Uterus (tissue), 4 donors: Measurements from ENCODE around the gene FOXN4. TPM values are rescaled to one million over a fixed set of nuclear protein-coding genes. Genes with fewer than 3 reads are reported as not detected.

Source experiments
- DNase-seq, 2 donors: peaks; one replicate each; pipeline ENCODE4 v3.0.0-alpha.2; 2019 to 2020
- H3K27ac ChIP-seq, 2 donors: fragments of 200-600 bp; sonication (generic); 1 replicate in 1 of 2; 2 replicates in 1 of 2; pipeline ENCODE4 v1.5.1; 2016 to 2018
- H3K27me3 ChIP-seq, 2 donors: fragments of 200-600 bp; sonication (generic); one replicate each; pipeline ENCODE4 v1.5.1; 2018 to 2019; ENCODE audit warnings: control low read depth in 1 of 2
- H3K36me3 ChIP-seq, 2 donors: fragments of 200-600 bp; sonication (generic); one replicate each; pipeline ENCODE4 v1.5.1; 2019; ENCODE audit warnings: control low read depth in 1 of 2
- H3K4me1 ChIP-seq, 2 donors: fragments of 200-600 bp; sonication (generic); one replicate each; pipeline ENCODE4 v1.5.1; 2018 to 2019; ENCODE audit warnings: control low read depth in 1 of 2
- H3K4me3 ChIP-seq, 2 donors: fragments of 200-600 bp; sonication (generic); 1 replicate in 1 of 2; 2 replicates in 1 of 2; pipeline ENCODE4 v1.5.1; 2018 to 2019; ENCODE audit warnings: mild to moderate bottlenecking in 1 of 2
- H3K9me3 ChIP-seq, 2 donors: fragments of 200-600 bp; sonication (generic); one replicate each; pipeline ENCODE4 v1.5.1; 2019; ENCODE audit warnings: control low read depth in 1 of 2
- POLR2A ChIP-seq, 2 donors: fragments of 450-650 bp; IDR thresholded peaks; one replicate each; pipeline ENCODE4 v1.6.1; 2016; ENCODE audit warnings: antibody characterized with exemption in 2 of 2, mild to moderate bottlenecking in 1 of 2, moderate library complexity in 1 of 2
- intact Hi-C: fragments of 100-400 bp; cut with DNase I; formaldehyde crosslinking; loops from one replicate; pipeline ENCODE4 v1.15.1; 2023; ENCODE audit warnings: low total_unique reads
- total RNA-seq, 4 donors: library from RNA; depleted of rRNA in 3 of 4; stranded (reverse); fragments of >200 nt in 3 of 4; gene quantifications; one replicate each; pipeline versions ENCODE4 v1.1.0 to v1.2.4, GENCODE V29; 2014 to 2023
- TF ChIP-seq, protein P1 (sequence below), 4 experiments: fragments of 200-600 bp in 2 of 4; fragments of 450-650 bp in 2 of 4; sonication (generic) in 2 of 4; IDR thresholded peaks; one replicate each; pipeline ENCODE4 v1.5.1; 2016 to 2019; ENCODE audit warnings: antibody characterized with exemption in 4 of 4, mild to moderate bottlenecking in 2 of 4, moderate library complexity in 1 of 4
- donor health status: DM: yes; HTN: yes; CAD: no.

The FOXN4 gene
- total RNA-seq, 4 donors from 2014 or later, result not detected

DNA sequence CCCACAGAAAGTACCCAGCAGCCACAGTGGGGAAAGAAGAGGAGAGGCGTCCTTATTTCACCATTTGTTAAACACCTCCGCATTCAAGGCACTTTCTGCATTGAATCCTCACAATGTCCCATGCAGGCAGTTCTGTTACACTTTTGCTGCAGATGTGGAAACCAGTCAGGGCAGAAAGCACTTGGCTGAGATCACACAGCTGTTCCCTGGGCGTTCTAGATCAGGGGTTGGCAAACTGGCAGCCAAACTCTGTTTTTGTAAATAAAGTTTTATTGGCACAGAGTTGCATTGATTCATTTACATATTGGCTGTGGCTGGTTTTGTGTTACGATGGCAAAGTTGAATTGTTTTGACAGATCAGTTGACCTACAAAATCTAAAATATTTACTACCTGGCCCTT is 20.1 kb downstream of the FOXN4 start:
- Histone ChIP-seq H3K27ac (no peak overlapping the region), H3K4me1 (peaks cover 0 to 4% of the 10 kb centered on the region in 2 donors), H3K4me3 (no peak overlapping the region), H3K36me3 (no peaks in the 10 kb centered on the region), H3K9me3 (no peaks in the 10 kb centered on the region), H3K27me3 (no peaks in the 10 kb centered on the region)
- intact Hi-C loops, result no loop called here
- no peak for DNase-seq
- TF ChIP-seq, protein P1, sequence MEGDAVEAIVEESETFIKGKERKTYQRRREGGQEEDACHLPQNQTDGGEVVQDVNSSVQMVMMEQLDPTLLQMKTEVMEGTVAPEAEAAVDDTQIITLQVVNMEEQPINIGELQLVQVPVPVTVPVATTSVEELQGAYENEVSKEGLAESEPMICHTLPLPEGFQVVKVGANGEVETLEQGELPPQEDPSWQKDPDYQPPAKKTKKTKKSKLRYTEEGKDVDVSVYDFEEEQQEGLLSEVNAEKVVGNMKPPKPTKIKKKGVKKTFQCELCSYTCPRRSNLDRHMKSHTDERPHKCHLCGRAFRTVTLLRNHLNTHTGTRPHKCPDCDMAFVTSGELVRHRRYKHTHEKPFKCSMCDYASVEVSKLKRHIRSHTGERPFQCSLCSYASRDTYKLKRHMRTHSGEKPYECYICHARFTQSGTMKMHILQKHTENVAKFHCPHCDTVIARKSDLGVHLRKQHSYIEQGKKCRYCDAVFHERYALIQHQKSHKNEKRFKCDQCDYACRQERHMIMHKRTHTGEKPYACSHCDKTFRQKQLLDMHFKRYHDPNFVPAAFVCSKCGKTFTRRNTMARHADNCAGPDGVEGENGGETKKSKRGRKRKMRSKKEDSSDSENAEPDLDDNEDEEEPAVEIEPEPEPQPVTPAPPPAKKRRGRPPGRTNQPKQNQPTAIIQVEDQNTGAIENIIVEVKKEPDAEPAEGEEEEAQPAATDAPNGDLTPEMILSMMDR (IDR thresholded peaks at IDR 0.05), result no peak
- no peak for TF ChIP-seq POLR2A (IDR thresholded peaks at IDR 0.05)

DNA sequence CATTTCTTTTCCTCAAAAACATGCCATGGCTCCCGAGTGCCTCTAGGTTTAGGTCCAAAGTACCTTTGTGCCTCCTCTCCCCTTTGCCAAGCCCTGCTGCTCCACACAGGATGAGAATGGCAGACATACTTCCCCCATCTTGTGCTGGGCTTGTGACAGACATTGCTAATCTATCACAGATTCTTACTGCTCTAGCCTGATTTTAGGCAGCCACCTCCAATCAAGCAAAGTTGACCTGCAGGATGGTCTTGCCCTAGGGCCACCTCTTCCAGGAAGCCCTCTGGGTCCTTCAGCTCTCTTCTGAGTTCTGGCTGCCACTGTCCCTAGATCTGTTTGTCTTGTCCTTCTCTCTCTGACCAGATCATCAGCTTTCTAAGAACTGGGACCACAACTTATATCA is 20.5 kb downstream of the FOXN4 start:
- no peak for DNase-seq
- intact Hi-C loops, result no loop called here
- H3K4me1 ChIP-seq, result peaks cover 0 to 4% of the 10 kb centered on the region in 2 donors
- H3K36me3 ChIP-seq, result no peaks in the 10 kb centered on the region
- no peaks in the 10 kb centered on the region for H3K27me3 ChIP-seq
- TF ChIP-seq POLR2A (IDR thresholded peaks at IDR 0.05), result no peak
- TF ChIP-seq, protein P1 (IDR thresholded peaks at IDR 0.05), result no peak
- H3K9me3 ChIP-seq, result no peaks in the 10 kb centered on the region
- H3K4me3 ChIP-seq, result no peak overlapping the region
- H3K27ac ChIP-seq, result no peak overlapping the region

DNA sequence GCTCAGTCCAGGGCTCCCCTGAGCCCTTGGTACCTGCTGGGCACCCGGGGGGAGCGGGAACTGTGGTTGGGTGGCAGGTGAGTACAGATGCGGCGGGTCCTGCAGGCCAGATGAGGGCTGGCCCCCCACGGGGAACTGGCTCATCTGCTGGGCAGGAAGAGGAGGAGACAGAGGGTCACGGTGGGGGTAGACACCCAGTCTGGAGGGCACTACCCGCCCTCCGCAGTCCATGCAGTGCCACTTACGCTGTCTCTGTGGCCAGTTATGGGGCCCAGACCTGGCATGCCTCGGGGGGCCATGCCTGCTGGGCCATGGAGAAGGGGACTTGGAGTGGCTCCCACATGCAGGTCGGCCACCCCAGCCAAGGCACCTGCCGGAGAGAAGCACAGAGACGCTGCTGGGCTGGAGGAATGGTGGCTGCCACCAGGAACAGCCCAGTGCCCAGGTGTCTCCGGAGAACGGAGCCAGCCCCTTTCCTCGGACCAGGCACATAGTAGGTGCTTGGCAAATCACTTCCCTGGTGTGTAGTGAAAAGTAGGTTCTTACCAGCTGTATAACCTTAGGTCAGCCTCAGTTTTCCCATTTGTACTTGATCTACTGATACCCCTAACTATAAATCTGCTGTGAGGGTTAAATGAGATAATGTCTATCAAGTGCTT is 21.1 kb downstream of the FOXN4 start:
- H3K9me3 ChIP-seq, result no peaks in the 10 kb centered on the region
- no peak overlapping the region for H3K4me3 ChIP-seq
- H3K36me3 ChIP-seq, result no peaks in the 10 kb centered on the region
- DNase-seq, result no peak
- peaks cover 0 to 4% of the 10 kb centered on the region in 2 donors for H3K4me1 ChIP-seq
- intact Hi-C loops, result no loop called here
- TF ChIP-seq, protein P1 (IDR thresholded peaks at IDR 0.05), result no peak
- TF ChIP-seq POLR2A (IDR thresholded peaks at IDR 0.05), result no peak
- no peak overlapping the region for H3K27ac ChIP-seq
- H3K27me3 ChIP-seq, result no peaks in the 10 kb centered on the region

DNA sequence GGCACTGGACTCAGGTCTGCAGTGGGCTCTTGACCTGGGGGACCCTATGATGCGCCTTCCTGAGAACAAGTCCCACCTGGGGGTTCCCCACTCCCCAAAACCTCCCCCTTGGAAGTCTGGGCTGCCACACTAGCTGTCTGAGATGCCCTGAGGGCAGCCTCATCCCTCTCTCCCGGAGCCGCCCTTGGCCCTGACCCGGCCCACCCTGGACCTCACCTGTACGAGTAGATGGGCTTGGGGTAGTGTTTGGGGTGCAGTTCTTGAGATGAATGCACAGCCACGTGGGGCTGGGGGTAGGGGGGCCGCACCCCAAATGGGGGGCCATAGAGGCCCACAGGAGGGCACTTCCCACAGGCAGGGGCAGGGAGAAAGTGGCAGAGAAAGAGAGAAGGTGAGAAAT is 21.9 kb downstream of the FOXN4 start:
- Histone ChIP-seq H3K4me1 (peaks cover 0 to 4% of the 10 kb centered on the region in 2 donors), H3K4me3 (no peak overlapping the region), H3K9me3 (no peaks in the 10 kb centered on the region), H3K36me3 (no peaks in the 10 kb centered on the region), H3K27me3 (no peaks in the 10 kb centered on the region), H3K27ac (no peak overlapping the region)
- DNase-seq, result no peak
- TF ChIP-seq POLR2A (IDR thresholded peaks at IDR 0.05), result no peak
- TF ChIP-seq, protein P1 (IDR thresholded peaks at IDR 0.05), result no peak
- intact Hi-C loops, result no loop called here

DNA sequence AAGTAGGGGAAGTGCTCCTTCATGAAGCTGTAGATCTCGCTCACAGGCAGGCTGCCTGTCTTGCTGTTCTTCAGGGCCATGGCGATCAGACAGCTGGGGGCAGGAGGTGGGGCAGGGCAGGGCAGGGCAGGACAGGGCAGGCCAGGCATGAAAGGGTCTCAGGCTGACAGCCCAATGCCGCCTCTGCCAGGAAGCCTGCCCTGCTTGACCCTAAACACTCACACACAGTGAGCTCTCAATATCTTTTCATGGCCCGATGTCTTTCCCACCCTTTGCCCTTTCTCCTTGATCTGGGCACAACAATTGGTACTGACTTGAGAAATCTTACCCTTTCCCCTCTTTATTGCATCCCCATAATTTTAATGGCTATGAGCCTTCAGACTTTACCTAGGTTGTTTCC is 22.4 kb downstream of the FOXN4 start:
- peaks cover 0 to under 1% of the 10 kb centered on the region in 2 donors for H3K4me1 ChIP-seq
- H3K4me3 ChIP-seq, result no peak overlapping the region
- no peaks in the 10 kb centered on the region for H3K36me3 ChIP-seq
- H3K27ac ChIP-seq, result no peak overlapping the region
- H3K9me3 ChIP-seq, result no peaks in the 10 kb centered on the region
- intact Hi-C loops, result no loop called here
- no peak for DNase-seq
- H3K27me3 ChIP-seq, result no peaks in the 10 kb centered on the region
- TF ChIP-seq, protein P1 (IDR thresholded peaks at IDR 0.05), result no peak
- TF ChIP-seq POLR2A (IDR thresholded peaks at IDR 0.05), result no peak
